Measurements from ENCODE around the gene KLC1.

Gene KLC1

DNA sequence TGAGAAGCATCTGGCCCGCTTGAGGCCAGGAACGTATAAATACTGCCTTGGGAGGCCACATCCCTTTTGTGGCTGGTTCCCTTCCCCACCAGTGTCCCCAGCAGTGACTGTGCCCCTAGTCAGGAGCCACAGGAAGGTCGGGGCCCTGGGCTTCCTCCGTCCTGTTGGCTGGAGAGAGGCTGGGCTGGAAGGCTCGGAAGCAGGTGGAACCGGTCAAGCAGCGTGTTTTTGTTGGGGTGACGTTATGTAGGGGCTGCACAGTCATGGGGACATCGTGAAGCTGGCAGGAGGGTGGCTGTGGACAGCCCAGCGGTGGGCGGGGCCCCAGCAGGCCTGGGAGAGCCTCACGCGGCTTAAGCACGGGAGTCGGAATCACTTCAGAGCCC lies 76.1 kb downstream of the KLC1 start:
- DNase-seq (ENCODE audit: low read depth): no peak

DNA sequence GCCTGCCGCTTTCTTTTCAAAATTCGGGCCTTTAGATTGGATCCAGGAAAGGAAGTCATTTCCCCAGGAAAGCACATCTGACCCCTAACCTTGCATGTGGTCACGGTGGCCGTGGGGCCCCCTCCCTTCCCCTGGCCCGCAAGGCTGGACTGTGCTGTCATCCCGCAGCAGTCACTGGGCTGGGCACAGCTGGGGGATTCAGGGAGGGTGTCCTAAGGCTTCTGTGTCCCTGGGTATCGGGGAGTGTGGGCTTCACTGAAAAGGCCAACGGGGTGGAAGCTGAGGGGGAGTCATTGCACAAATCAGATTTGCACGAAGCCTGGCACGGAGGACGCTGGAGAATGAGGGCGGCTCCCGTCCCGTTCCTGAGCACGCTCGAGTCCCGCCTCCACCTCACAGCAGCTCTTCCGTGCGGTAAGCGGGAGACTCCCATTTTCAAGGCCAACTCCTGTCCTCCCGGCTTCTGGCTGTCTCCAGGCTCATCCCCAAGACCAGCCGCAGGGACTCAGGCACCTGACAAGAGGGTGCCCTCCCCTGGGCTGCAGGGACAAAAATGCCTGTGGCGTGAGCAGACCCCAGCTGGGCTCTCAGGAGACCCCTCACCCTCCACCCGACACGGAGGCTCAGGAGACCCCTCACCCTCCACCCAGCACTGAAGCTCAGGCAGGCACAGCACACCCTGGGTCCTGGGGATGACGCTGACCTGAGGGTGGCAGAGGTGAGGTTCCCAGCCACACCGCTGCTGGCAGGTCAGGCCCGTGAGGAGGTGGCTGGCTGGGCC lies 76.7 kb downstream of the KLC1 start:
- no peak for DNase-seq (ENCODE audit: low read depth)

DNA sequence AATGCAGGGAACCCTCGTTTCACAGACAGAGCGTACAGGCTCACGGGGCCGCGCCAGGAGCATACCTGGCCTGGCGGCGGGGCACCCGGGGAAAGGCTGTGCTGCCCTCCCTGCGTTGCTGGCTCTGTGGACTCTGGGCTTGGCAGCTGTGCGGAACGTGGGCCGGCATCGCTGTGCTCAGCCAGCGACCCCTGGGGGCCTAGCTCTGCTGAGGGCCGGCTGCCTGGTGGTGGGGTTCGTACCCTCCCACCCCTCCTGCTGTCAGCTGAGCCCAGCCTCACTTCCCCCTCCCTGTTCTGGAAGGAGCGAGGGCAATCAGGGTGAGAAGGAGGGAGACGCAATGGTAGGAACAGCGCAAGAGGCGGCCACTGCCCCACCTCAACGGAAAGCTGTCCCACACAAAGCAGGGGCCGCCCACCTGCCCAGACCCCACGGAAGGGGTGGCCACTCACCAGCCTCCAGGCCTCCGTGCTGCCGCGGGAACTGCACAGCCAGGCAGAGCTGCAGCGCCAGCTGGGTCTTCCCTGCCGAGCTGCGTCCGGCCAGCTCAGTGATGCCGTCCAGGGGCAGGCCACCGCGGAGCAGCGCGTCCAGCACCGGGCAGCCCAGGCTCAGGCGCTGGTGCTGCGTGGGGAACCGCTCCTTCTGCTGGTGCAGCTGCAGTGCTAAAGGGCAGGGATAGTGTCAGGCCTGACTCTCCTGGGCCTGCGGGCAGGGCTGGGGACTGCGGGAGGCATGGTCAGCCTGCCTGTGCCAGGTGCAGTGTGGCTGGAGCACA lies 77.7 kb downstream of the KLC1 start:
- DNase-seq (ENCODE audit: low read depth): no peak

DNA sequence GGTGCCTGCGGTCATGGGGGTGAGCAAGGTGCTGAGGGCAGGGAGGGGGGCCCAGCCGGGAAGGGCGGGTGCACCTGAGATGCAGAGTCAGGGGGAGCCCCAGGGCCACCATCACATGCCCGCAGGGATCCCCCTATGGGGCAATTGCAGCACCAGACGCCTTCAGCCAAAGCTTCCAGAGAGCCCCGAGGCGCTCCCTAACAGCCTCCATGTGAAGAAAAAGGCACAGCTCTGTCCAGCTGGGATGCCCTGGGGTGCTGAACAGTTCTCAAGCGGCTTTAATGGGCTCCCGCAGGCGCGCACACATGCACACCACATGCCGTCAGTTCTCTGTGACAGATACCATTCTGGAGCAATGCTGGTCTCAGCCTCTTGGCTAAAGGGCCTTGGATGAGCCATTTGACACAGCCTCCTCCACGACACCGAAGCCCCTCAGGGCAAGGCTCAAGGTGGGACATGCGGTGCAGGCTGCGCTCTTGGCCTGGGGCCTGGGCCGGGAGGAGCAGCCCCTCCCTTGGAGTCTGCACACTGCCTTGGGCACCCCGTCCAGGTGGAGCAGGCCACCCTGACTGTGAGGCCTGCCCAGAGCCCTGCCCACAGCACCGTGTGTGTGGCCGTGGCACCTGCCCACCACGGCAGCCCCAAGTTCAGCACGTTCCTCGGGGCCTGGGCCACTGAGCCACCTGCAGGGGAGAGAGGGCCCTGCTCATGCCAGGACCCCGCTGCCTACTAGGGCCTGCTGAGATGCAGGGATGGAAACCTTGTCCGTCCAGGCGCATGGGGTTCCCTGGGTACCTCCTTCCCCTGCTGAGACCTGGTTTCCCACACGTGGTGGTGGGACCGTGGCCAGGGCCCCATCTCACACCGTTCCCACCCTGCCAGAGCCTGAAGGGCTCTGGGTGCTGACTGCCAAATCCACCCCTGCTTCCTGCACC lies 78.6 kb downstream of the KLC1 start:
- no peak for DNase-seq (ENCODE audit: low read depth)

DNA sequence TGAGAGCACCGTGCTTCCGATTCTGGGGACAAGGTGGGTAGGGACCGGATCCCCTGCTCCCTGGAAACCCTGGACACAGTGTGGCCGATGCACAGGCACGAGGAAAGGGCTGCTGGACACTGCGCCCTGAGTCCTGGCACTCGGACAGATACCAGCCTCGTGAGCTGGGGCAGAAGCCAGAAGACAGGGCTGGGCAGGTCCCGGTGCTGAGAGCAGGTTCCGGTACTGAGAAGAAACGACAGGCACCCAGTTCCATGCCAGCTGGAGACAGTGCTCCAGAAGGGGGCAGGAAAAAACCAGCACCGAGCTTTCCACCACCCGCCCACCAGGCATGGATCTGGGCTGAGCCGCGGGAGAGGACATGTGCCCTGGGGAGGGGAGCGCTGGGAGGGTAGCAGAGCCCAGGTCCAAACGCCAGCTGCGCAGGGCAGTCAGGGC lies 79.8 kb downstream of the KLC1 start:
- DNase-seq (ENCODE audit: low read depth): no peak

DNA sequence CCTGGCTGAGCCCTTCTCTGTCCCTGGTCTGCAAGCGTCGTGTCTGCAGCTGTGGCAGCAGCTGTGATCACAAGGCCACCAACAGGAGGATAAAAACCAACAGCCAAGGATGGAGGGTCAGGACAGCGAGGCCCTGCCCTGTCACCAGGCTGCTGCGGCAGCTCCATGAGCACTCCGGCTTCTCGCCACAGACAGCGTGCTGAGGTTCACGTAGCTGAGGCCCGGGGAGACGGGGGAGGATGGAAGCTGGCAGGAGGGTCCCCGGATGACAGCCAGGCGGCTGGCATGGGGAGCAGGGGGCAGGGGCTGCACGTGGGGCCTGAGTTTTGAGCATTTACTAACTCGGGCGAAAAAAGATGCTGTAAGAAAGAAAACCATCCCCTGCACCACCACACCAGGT lies 80.8 kb downstream of the KLC1 start:
- no peak for DNase-seq (ENCODE audit: low read depth)

DNA sequence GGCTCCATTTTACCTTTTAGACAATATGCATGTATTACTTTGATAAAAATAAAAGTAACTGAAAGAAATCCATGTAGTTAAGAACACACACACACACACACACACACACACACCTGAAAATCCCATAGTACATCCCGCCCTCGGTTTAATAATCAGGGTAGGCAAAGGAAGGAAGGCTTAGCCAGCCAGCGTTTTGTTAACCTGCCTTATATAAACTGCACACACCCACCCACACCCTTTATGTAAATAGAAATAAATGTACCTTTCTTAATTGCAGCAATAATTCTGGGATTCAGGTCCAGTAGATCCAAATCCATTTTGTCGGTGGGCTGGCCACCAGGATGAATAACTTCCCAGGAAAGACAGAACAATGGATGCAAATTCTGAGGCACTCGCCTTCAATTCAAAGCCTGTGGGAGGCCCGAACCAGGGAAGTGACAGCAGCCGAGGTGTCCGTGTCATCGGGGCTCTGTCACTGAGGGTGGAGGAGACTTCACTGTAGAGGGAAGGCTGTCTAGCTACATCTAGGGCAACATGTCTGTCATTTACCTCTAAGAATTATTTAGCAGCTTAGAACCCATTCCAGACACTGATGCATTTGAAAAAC lies 81.9 kb downstream of the KLC1 start:
- no peak for DNase-seq (ENCODE audit: low read depth)

DNA sequence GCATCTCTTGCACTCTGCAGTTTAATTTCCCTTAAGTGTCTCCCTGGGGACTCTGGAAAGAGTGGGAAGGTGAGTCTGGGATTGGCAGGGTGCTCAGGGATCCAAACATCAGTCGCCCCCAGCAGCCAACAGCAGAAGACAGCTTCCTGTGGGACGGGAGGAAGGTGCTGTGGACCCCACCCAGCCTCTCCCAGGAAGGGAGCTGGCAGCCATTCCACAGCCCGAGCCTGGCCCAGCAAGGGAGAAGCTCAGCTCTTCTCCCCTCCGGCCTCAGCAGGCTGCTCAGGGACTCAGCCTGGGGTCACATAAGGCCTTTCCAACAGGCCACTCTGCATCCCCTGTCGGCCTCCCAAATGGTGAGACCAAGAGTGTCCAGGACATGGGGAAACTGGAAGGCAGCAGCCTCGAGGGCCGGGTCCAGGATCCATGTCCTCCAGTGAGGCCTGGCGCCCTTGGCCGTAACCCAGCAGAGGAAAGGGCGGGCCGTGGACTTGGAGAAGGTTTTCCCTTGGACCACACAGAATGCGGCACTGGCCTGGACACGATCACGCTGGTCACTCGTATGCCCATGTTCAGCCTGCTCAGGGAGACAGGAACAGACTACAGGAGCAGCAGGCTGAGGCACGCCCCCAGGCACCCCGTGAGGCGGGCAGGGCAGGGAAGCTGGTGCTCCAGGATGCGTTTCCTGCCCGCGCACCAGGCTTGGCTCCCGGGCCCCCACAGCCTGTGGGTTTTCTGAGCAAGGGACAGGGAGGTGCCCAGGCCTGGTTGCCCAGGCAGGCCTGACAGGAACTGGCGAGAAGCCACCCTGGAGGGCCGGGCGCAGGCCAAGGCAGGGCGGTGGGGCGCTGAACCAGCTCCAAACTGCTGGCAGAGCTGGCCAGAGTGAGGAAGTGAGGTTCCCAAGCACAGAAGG lies 82.8 kb downstream of the KLC1 start:
- peak; percentile 78 for DNase-seq (ENCODE audit: low read depth)

DNA sequence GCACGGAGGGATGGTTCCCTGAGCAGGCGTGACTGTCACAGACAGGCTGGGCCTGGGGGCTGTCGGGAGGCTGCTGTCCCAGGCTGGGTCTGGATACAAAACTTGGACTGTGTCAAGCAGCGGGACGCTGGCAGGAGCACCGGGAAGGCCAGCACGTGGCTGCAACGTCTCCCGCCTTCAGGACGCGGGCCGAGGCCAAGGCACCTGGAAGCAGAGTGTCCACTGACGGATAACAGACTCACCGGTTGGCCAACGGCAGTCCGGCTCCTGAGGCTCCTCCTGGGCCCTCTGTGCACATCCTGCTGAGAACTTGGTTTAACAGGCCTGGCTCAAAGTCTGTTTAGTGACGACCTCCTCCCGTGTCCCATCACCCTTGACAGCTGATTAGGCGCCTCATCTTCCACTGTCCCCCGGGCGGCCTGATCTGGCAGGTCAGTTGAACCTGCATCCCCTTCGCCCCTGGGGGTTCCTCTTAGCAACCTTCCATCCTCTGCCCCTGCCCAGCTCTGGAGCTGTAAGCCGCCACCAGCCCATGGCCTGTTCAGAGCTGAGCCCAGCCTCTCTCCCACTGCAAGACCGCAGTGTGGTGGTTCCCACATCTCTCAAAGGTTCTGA lies 83.7 kb downstream of the KLC1 start:
- no peak for DNase-seq (ENCODE audit: low read depth)

DNA sequence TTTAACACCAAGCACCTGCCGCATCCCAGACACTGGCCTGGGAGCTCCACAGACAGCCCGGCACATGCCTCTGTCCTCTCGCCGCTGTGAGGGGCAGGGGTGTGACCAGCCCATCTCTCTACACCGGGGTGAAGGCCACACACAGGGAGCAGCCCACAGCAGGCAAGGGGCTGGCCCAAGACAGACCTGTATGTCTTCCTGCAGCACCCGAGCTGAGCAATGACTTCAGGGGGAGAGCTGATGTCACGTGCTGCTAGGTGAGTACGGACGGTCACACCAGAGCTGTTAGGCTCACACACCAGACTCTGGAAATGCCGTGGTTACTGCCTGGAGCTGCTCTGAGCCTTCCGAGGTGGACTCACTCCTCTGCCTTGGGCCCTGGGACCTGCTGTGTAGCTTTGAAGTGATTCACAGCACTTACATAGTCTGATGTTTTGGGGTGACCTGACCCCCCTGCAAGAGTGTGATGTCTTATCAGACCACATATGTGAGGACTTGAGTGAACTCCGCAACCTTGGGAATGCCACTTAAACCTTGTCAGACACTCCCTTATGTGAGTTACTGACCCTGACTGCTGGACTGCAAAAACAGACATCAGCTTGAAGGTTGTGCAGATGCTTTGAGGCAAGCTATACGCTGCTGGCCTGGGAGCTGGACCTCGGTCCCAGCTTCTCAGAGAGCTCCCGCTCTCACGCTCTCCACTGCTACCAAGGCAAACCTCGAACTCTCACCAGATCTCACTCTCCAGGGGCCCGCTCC lies 84.5 kb downstream of the KLC1 start:
- DNase-seq (ENCODE audit: low read depth): no peak

DNA sequence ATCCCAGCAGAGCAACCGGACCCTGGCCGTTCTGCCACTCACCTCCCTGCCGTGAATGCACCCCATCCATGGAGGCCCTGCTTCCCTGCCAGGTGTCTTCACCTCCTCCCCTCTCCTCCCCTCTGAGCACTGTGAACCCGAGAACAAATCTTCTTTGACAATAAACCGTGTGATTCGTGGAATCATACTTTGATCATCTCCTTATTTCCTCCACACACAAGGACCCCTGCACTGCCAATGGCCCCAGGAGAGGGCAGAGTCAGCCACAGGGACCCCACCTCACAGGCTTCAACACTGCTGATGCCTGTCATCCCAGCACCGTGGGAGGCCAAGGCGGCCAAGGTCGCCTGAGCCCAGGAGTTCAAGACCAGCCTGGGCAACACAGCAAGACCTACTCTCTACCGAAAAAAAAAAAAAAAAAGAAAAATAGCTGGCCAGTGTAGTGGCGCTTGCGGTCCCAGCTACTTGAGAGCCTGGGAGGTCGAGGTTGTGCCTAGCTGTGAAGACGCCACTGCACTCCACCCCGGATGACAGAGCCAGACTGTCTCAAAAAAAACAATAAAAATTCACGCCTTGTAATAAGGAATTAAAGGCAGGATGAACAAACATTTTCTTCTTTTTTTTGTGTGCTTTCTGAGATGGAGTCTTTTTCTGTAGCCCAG lies 85.2 kb downstream of the KLC1 start:
- DNase-seq (ENCODE audit: low read depth): no peak

DNA sequence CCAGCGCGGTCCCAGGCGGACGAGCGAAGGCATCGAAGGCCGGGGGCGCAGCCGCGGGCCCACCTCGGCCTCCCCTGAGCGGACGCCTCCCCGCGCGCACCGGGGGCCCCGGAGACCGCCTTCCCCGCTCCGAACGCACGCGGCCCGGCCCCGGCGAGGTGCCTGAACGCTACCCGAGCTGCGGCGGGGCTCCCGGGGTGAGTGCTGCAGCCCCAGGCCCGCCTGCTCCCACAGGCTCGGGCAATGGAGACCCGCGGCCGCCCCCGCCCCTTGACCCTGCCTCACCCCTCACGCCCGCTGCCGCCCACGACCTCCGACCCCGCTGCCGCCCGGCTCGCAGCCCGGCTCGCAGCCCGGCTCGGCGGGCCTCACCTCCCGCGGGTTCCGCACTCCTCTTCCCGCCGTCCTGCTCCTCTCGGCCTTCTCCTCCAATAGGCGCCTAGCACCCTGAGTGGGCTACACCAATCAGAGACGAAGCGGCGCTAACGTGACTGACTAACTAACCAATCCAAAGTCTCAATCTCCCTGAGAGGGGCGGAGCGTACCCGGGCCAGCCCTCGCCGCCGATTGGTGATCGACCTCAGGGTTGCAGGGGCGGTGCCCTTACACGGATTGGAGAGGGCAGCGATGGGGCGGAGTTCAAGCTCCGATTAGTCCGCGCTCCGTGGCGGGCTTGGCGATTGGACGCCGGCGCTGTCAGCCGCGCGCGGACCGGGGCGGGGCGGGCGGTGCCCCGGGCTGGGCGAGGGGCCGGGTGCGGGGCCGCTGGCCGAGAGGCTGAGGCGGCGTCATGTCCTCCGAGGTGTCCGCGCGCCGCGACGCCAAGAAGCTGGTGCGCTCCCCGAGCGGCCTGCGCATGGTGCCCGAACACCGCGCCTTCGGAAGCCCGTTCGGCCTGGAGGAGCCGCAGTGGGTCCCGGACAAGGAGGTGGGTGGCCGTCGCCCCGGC lies 86.3 kb downstream of the KLC1 start, which contains the start of the genes XRCC3 and ZFYVE21:
Gene XRCC3 (minus strand): TSS at position 400 of the 949 bp plus-strand sequence. CDS start 4,364 bp downstream, outside the sequence.
Gene ZFYVE21 (plus strand): TSS at position 759 of the 949 bp plus-strand sequence. CDS start 32 bp downstream, at position 791.
- DNase-seq (ENCODE audit: low read depth): peak; percentile 99

DNA sequence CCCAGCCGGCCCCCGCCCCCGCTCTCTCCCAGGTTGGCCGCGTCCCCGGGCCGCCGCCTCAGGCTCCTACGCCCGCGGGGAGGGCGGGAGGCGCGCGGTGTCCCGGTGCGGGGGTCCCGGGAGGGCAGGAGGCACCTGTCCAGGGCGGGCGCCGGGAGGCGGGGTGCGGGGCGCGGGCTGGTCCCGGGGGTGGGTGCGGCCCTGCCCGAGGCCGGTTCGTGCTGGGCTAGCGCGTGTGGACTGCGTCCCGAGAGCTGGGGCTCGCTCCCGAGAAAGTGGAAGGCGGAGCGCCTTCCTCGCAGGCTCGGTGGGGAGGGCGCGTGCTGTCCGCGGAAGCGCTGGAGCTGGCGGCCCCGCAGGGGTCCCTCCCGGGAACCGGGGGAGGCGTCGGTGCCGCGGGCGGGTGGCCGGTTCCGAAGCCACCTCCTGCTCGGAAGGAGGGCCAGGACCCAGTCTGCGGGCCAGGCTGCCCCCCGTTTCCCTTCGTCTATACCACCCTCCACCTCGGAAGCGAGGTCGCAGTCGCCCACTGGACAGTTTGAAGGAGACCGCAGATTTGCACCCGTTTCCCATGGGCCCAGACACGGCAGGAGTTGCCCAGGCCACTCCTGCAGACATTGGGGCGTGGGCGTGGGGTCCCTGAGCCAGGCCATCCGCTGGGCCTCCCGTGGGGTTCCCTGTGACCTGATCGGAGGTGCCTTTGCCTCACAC lies 87.2 kb downstream of the KLC1 start:
- DNase-seq (ENCODE audit: low read depth): no peak

DNA sequence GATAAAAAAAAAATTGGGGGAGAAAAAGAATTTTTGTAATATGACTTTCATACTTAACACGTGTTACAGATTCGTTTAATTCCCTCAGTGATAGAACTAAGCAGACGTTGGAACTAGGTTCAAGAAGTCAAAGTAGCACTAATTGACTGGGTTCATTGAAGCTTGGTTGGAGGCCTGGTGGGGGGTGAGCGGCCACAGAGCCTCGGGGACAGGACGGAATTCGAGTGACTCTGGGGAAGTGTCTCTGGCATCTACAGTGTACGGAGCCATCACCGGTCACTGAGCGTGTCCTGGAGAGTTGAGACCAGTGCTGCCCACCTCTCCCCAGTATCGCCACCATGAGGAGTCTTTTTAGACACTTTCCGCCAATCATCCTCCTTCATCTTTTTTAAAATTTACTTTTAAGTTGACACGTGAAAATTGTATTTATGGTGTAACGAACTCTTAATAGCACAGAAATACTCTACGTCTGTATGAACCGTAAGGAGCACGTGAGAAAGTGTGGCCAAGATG lies 87.9 kb downstream of the KLC1 start:
- DNase-seq (ENCODE audit: low read depth): no peak

DNA sequence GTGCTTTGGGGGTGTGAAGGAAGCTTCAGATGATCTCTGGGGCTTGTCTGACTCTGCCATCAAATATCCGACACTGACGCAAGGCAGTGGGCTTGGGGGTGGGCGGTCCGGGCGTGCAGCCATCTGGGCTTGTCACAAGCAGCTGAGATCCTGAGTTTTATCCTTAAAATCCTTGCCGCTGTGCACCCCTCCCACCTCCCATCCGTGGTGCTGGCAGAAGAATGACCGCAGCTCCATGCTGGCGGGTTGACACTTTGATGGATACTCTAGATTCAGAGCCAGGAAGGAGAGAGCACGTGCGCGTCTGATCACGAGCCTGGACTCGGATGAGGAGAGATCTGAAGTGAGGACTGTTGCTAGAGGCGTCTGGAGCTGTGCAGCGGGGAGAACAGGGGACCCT lies 89.6 kb downstream of the KLC1 start:
- no peak for DNase-seq (ENCODE audit: low read depth)

DNA sequence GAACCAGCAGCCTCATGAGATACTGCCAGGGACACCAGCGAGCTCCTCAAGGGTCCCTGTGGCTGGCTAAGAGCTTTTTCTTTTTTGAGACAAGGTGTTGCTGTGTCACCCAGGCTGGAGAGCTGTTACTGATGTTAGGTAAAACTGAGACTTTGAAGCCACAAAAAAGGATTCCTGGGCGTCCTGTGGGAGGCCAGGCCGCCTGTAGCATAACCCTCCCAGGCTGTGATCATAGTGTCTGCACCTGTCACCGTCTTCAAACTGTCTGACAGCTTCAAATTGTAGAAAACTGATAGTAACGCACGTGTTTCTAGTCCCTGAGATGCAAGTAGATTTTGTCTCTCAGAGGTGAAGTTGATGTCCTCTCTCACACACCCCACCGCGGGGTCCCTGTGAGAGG lies 90.7 kb downstream of the KLC1 start:
- DNase-seq (ENCODE audit: low read depth): no peak
